Epithelial cell of prostate (primary cell): Measurements from ENCODE around the gene KCNJ5.

Source experiments
- DNase-seq: peaks from one replicate; pipeline ENCODE4 v3.0.0-alpha.2; 2011; ENCODE audit warnings: low read depth, low spot score
- H3K27ac ChIP-seq: fragments of 450-650 bp; 2 replicates; pipeline ENCODE4 v1.5.1; 2017; ENCODE audit warnings: mild to moderate bottlenecking

KCNJ5 gene

GRCh38 chr11:128868841-128869671, 22.1 kb upstream of the KCNJ5 start:
- H3K27ac ChIP-seq = no peak overlapping the region
- no peak for DNase-seq

- DNase-seq = no peak
- no peak overlapping the region for H3K27ac ChIP-seq
These were observed 20.0 kb upstream of the KCNJ5 start for GRCh38 chr11:128871168-128871610.

- DNase-seq = no peak
- H3K27ac ChIP-seq = no peak overlapping the region
These were observed 19.1 kb upstream of the KCNJ5 start for GRCh38 chr11:128872094-128872493.

DNA sequence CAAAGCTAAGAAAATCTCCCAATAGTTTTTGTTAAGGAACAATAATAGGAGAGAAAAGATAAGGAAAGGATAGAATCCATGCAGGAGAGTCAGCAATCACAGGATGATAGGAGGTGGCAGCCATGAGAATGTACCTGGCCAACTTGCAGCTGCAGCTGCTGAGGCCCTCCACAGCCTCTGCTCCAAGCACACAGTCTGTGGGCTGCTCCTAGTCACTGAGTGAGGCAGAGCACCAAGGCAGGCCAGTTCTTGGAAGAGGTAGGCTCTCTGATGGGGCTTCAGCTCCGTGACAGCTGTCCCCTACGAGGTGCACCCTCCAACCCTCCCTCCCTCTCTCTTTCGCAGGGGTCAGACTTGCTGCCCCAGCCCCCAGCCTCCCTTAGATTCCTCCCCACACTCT, 18.6 kb upstream of the KCNJ5 start:
- no peak overlapping the region for H3K27ac ChIP-seq

DNA sequence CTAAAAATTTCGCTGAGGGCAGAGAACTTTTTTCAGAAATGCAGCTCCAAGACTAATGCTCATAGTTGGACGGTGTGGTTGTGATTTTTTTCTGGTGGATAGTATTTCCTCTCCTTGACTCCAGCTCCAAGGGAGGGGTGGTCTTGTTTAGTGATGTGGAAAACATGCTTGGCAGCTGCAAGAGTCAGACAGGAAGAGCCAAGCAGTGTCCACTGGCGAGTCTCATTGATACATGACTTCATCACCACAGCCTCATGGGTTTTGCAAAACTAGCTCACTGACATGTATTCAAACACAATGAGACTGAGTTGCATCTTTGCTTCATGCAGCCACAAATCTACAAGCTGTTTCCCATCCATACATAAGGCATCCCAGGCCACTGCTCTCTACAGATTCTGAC, 16.7 kb upstream of the KCNJ5 start:
- DNase-seq = no peak
- no peak overlapping the region for H3K27ac ChIP-seq

More for the DNA sequence above, 18.6 kb upstream of the KCNJ5 start:
- DNase-seq = no peak

DNA sequence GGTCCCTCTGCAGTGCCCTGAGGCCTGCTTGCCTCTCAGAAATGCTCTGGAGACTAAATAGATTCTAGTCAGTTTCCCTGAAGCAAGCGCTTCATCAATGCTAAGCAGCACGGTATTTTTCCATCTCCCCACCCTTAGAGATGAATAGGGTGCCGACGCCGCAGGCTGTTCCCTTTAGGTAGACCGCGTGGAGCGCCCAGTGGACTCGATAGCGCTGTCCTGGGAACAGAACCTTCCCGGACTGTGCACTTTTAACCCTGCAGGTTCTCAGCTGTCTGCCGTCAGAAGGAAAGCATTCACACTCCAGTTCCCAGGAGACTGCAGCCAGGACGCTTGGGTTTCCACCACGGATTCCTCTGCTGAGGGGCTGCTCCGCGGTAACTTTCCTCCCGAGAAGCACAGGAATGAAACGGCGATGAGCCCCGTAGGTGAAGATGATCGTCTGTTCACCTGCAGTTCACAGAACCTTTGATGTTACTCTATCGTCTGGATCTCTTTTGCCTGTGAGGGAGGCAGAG, 15.0 kb upstream of the KCNJ5 start:
- no peak for DNase-seq
- H3K27ac ChIP-seq = no peak overlapping the region

- H3K27ac ChIP-seq = no peak overlapping the region
- DNase-seq = no peak
These were observed 13.4 kb upstream of the KCNJ5 start for GRCh38 chr11:128877726-128878125.

- H3K27ac ChIP-seq = no peak overlapping the region
- no peak for DNase-seq
These were observed 12.7 kb upstream of the KCNJ5 start for GRCh38 chr11:128878455-128878854.

DNA sequence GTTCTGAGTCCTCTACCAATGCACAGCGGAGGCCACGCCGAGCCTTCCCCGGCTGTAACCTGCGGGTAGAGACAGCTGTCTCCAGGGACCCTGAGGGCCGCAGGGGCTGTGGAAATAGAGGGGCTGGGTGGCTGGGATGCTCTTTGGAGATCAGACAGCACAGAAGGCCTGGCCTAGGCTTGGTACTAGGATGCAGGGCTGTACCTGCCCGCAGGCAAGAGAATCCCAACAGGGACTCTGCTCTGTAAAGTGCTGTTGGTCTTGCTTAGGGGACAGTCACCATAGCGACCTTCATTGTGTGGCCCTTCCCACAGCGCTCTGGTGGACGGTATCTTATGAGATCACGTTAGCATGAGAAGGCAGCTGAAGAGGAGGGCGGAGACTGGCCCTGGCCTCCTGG, 11.3 kb upstream of the KCNJ5 start:
- no peak overlapping the region for H3K27ac ChIP-seq
- DNase-seq = no peak

DNA sequence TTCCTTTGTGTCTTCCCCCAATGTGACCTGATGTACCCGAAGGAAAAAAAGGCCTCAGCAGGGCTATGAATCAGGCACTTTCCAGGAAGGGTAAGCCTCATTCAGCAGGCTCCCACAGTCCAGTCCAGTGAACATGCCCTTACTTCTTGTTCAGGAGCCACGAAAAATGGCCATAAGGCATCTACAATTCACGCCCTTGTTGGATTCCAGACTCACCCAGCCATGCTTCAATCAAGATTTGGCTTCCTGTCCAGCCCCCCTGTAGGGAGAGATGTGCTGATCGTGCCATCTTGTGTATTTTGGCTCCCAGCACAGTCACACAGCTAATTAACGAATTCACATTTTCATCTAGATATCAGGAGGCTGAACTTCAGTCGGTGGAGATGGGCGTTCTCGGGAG, 9.9 kb upstream of the KCNJ5 start:
- DNase-seq = no peak
- no peak overlapping the region for H3K27ac ChIP-seq

DNA sequence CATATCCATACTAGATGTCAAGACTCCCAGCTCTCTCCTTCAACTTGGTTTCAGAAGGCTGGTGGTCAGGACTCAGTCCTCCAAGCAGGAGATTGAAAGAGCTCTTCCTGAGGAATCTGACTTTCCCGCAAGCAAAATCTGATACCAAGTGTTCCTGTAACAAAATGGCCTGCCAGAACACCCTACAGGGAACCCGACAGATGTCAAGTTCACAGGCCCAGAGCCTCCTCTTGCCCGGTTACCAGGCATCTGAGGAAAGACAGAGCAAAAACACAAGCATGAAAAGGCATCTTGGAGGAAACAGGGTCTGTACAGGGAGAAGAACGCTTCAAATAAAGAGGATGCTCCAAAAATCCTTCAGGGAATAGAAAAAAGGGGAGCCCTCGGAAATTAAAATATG, 8.7 kb upstream of the KCNJ5 start:
- DNase-seq = no peak
- no peak overlapping the region for H3K27ac ChIP-seq

- H3K27ac ChIP-seq = no peak overlapping the region
- no peak for DNase-seq
These were observed 7.1 kb upstream of the KCNJ5 start for GRCh38 chr11:128884054-128884453.

GRCh38 chr11:128884703-128885338, 6.3 kb upstream of the KCNJ5 start:
- DNase-seq = no peak
- no peak overlapping the region for H3K27ac ChIP-seq

GRCh38 chr11:128886406-128887124, 4.6 kb upstream of the KCNJ5 start:
- no peak overlapping the region for H3K27ac ChIP-seq
- DNase-seq = no peak

DNA sequence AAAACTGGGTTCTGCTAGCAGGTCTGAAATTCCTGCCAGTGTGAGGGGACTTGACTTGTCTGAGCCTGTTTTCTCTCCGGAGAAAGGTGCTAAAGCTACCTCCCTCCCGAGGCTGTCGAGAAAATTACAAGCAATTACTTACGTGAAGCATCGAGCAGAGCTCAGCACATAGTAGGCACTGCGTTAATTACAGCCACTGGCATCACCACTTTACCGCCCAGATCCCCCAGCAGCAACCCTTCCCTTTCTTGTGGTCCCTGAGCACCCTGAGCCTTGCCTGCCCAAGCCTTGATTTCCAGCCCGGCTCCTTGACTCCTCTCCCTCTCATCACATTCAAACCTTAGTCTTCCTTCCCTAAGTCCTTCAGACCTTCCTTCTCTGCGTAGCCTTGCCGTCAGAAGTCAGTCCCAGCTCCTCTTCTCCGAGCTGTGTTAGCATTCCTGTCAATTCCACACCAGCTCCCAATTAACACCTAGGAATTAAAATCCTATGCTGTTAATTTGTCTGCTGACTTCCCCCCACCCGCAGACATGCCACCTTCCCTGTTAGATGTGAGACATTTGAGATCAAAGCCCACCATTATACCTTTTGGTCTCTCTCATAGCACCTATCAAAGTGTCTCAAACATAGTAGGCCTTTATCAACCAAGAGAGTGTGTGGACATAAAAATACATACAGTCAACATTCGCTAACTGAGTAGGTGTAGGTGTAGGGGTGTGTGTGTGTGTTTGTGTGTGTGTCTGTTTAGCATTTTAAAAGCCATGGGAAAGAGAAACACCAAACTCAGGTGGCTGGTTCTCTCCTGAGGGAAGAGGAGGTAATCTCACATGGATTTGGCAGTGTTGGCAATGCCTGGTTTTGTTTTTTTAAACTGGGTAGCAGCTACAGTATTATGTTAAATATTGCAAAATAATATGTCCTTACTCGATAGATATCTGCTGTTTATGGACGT, 2.8 kb upstream of the KCNJ5 start:
- H3K27ac ChIP-seq = no peak overlapping the region
- DNase-seq = no peak

- DNase-seq = no peak
- no peak overlapping the region for H3K27ac ChIP-seq
These were observed 1.4 kb upstream of the KCNJ5 start for GRCh38 chr11:128889657-128890213.

GRCh38 chr11:128890216-128890542, 977 bp upstream of the KCNJ5 start:
- no peak overlapping the region for H3K27ac ChIP-seq
- no peak for DNase-seq

- H3K27ac ChIP-seq = peak overlapping the region; percentile 56
- no peak for DNase-seq
These were observed 800 bp downstream of the KCNJ5 start for GRCh38 chr11:128891913-128892398.

DNA sequence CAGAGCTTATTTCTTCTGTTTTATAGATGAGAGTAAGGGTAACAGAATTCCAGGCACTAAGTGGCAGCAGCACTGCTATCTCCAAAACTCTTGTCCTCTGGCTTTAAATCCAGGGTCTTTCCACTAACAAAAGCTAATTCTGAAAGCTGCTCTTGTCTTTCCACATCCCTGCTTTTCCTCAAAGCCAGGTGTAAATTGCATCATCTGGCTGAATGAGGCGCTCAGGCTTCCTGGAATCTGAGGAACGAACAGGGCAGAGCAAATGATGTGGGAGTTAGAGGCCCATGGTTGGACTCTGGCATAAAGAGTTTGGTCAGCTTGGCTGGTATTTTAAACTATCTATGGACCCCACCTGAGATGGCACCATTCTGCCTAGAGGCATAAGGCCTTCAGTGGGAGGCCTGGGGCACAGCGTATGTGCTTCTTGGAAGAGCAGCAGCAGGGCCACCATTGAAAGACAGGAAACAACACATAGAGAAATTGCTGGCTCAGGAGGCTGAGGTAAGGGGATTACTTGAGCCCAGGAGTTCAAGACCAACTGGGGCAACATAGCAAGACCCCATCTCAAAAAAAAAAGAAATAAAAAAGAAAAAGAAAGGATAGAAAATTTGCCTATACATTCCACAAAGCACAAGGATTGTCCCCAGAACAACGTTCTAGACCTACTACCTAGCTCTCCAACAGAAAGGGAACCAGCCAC, 1.9 kb downstream of the KCNJ5 start:
- no peak for DNase-seq
- H3K27ac ChIP-seq = peak overlapping the region; percentile 56
